ENCODE results near the gene CASK.

CASK gene

GRCh38 chrX:41556958-41557357 lies 366.4 kb downstream of the CASK start:
- TF ChIP-seq, protein P1, sequence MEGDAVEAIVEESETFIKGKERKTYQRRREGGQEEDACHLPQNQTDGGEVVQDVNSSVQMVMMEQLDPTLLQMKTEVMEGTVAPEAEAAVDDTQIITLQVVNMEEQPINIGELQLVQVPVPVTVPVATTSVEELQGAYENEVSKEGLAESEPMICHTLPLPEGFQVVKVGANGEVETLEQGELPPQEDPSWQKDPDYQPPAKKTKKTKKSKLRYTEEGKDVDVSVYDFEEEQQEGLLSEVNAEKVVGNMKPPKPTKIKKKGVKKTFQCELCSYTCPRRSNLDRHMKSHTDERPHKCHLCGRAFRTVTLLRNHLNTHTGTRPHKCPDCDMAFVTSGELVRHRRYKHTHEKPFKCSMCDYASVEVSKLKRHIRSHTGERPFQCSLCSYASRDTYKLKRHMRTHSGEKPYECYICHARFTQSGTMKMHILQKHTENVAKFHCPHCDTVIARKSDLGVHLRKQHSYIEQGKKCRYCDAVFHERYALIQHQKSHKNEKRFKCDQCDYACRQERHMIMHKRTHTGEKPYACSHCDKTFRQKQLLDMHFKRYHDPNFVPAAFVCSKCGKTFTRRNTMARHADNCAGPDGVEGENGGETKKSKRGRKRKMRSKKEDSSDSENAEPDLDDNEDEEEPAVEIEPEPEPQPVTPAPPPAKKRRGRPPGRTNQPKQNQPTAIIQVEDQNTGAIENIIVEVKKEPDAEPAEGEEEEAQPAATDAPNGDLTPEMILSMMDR (IDR thresholded peaks at IDR 0.05; ENCODE audit: low read depth, low read length, missing control alignments): no peak
- no peak for DNase-seq (ENCODE audit: low read depth)
- no peak overlapping the region for H3K4me3 ChIP-seq (ENCODE audit: low read depth, low read length)

DNA sequence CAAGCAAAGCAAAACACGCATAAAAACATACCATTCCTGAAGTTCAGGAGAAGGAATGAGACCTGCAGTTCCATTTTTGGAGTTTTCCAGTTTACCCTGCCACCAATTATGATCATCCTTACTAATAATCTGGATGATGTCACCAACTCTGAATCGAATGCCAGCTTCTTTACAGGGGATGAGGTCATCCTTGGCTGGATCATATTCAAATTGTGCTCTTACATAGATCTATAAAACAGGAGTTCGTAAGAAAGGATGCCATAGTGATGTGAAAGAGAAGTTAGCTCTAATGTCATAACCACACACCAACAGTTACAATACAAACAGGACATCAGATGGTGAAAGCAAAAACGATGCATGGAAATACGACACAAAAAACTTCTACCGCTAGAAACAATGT lies 369.7 kb downstream of the CASK start:
- no peak overlapping the region for H3K4me3 ChIP-seq (ENCODE audit: low read depth, low read length)
- no peak for DNase-seq (ENCODE audit: low read depth)

DNA sequence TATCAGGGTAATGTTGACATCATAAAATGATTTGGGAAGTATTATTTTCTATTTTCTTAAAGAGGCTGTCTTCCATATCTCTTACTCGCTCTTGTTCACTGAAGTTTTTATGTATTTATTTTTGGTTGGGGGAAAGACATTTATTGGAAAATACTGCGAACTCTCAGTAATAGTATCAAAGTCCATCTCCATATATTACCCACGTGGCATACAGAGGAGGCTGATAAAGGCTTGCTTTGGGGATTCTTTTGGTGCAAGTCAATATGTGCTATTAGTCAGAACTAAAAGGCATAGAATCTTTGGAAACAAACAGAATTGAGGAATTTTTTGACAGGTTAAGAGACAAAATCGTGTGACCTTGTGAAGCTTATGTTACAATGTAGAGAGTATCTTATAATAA lies 374.9 kb downstream of the CASK start:
- H3K4me3 ChIP-seq (ENCODE audit: low read depth, low read length): no peak overlapping the region
- TF ChIP-seq, protein P1 (IDR thresholded peaks at IDR 0.05; ENCODE audit: low read depth, low read length, missing control alignments): no peak
- DNase-seq (ENCODE audit: low read depth): no peak

More for the DNA sequence above, 369.7 kb downstream of the CASK start:
- TF ChIP-seq, protein P1 (IDR thresholded peaks at IDR 0.05; ENCODE audit: low read depth, low read length, missing control alignments): no peak

- H3K4me3 ChIP-seq (ENCODE audit: low read depth, low read length): no peak overlapping the region
- TF ChIP-seq, protein P1 (IDR thresholded peaks at IDR 0.05; ENCODE audit: low read depth, low read length, missing control alignments): no peak
- DNase-seq (ENCODE audit: low read depth): no peak
Measured at GRCh38 chrX:41543668-41544067, 379.7 kb downstream of the CASK start.

- TF ChIP-seq, protein P1 (IDR thresholded peaks at IDR 0.05; ENCODE audit: low read depth, low read length, missing control alignments): no peak
- no peak for DNase-seq (ENCODE audit: low read depth)
- no peak overlapping the region for H3K4me3 ChIP-seq (ENCODE audit: low read depth, low read length)
Measured at GRCh38 chrX:41543025-41543424, 380.3 kb downstream of the CASK start.

- H3K4me3 ChIP-seq (ENCODE audit: low read depth, low read length): no peak overlapping the region
- DNase-seq (ENCODE audit: low read depth): no peak
- TF ChIP-seq, protein P1 (IDR thresholded peaks at IDR 0.05; ENCODE audit: low read depth, low read length, missing control alignments): no peak
Measured at GRCh38 chrX:41542536-41542935, 380.8 kb downstream of the CASK start.

DNA sequence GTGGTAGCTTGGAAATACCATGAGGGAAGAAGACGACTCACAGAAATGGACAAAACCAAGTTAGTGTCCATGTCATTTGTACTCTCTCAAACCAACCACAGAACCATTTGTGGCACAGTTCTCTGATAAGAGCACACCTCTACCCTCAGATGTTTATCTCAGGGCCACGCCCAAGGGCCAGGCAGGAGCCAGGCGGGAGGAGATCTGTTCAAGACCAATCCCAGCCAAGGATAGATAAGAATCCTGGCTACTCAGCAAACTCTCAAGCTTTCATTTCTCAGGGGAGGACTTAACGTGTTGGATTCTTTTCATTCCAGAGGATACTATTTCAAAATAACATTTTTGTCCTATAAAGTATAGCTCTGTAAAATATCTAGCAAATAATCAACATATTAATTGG lies 381.2 kb downstream of the CASK start:
- H3K4me3 ChIP-seq (ENCODE audit: low read depth, low read length): no peak overlapping the region
- DNase-seq (ENCODE audit: low read depth): no peak
- TF ChIP-seq, protein P1 (IDR thresholded peaks at IDR 0.05; ENCODE audit: low read depth, low read length, missing control alignments): no peak

All from GM12864 (cell line).